NCI-H748 (cell line): ENCODE measurements around the gene ZNF189.

ENCODE experiments used
- DNase-seq: peaks from one replicate; lab custom pipeline; 2025; ENCODE audit not compliant: unreplicated experiment; lab: John Stamatoyannopoulos, UW

The ZNF189 gene

DNA sequence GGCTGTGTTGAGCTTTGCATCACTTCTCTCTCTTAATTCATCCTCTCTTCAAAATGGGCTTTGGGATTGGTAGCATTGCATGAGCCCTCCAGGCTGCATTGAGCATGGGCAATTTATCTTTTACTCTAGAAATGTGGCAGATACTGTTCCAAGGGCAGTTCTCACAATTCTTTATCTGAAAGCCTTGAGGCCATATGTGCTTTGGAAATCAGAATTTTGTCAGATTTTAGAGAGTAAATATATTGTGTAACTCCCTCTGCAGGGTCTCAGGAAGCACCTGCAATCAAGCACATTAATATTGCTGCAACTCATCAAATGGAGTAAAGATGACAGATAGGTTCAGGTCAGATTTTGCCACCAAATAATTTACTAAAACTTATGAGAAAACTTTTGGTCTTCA lies 19.3 kb downstream of the ZNF189 start:
- DNase-seq = no peak

GRCh38 chr9:101418518-101419430 lies 20.1 kb downstream of the ZNF189 start:
- no peak for DNase-seq

DNA sequence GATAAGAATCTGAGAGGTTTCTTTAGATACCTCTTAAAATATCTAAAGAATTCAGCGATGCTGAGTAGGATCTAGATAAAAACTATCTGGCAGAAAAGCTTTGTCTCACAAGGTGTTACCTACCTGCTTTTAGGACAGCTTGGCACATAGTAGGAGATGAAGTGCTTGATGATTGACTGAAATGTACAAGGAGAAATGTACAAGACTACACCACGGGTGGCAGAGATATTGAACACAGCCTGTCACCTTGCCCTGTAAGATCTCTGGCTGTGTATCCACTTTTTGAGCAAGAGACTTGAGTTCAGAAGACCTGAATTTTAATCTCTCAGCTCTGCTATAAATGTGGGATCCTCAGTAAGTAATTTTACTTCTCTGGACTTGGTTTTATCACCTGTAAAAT lies 21.2 kb downstream of the ZNF189 start:
- DNase-seq = no peak

- no peak for DNase-seq
These were observed 23.0 kb downstream of the ZNF189 start for GRCh38 chr9:101421653-101422065.

DNA sequence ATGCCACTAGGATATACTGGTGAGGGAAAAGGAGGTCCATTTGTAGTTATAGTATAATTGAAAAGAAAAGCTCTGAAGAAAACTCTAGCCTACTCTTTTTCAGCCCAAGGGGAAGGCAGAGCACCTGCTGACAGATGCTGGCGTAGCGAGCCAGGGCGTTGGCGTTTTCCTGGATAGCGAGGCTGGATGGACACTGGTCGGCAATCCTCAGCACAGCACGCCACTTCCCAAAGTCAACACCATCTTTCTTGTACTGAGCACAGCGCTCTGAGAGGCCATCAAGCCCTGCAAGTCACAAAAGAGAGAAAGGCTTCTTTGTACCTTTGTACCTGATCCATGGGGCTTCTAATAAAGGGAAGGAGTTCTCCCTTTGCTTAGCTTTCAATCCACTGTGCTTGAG lies 28.7 kb downstream of the ZNF189 start:
- peak; percentile 20 for DNase-seq

DNA sequence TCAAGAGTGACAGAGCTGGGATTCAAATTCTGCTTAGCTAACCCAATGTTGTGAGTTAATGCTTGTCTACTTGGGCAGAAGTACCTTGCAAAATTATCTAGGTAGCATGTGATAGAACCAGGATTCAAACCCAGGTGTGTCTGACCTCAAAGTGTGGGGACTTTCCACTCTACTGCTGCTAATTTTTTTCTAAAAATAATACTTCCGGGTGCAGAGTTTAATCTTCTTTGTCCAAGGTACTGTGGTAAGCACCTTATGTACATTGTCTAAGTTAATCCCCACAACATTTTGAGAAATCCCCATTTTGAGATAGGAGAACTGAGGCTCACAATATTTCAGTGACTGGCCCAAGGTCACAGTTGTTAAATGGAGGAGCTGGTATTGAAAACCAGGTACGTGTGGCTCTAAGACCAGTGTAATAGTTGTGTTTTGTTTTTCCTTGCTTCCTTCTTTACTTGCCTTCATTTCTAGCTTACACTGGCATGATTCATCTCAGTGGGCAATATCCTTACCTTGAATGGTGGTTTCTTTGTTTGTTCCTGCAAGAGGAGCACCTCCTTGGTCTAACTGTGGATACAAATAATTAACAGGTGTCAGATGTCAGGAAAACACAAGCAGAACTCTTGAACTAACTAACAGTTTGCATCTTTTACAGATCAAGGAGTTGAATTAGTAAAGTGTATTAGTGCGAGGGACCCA lies 29.5 kb downstream of the ZNF189 start:
- DNase-seq = no peak

DNA sequence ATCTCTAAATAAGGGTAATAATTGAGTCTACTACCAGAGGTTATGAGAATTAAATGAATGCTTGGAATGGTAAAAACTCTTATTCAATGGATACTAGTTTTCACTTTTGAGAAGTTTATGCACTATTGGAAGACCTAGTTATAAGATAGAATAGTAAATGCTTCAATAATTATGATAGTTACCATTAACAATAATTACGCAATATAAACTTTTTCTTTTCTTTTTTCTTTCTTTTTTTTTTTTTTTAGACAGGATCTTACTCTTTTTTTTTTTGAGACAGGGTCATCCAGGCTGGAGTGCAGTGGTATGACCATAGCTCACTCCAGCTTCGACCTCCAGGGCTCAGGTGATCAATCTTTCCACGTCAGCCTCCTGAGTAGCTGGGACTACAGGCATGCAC lies 30.3 kb downstream of the ZNF189 start:
- no peak for DNase-seq

DNA sequence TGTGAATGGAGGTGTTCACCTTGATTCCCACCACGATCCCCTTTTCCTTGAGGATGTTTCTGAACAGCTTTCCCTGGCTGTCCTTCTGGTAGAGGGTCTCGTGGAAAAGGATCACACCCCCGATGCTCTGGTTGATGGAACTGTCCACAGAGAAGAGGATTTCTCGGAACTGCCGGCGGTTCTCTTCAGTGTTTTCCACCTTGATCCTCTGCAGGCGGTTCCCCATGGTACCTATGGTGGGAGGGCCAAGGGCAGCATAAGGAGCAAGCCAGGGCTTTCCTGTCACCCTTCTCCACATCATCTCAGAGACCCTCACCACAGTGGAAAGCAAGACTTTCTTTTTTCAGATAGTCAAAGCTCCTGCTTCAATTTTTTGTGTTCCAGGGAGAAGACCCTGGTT lies 31.1 kb downstream of the ZNF189 start:
- DNase-seq = no peak

- DNase-seq = no peak
These were observed 33.5 kb downstream of the ZNF189 start for GRCh38 chr9:101432171-101432570.

GRCh38 chr9:101432740-101433139 lies 34.1 kb downstream of the ZNF189 start:
- no peak for DNase-seq

DNA sequence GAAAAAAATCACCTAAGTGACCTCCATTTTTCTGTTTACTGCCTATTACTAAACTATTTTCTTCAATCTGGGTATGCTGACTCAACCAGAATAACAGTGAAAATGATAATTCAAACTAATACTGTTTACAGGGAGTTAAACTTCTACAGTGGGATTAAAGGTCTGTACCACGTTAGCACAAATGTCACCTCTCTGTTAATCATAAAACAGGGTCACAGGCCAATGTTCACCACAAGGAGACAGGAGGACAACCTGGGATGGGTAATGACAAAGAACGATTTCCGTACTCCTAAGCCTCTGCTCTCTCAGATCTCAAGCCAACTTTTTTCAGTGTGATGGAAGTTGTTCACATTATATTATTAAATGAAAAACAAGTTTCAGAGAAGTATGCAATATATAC lies 34.6 kb downstream of the ZNF189 start:
- no peak for DNase-seq

DNA sequence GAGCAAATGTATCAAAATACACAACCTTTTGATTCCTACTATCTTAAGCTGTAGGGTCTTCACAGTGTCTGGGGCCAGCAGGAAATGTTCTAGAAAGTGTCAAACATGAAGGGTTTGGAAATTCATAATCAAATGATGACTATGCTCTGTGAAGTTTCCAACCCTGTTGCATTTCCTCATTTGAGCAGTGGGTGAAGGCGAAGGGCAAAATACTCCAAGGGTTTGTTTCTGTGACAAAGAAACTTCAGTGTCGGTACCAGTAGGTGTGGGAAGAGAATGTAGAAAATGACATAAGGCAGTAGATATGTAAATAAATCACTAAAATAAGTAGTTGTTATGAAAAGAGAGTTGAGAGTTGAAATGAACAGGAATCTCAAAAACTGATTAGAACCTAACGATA lies 36.3 kb downstream of the ZNF189 start:
- no peak for DNase-seq

DNA sequence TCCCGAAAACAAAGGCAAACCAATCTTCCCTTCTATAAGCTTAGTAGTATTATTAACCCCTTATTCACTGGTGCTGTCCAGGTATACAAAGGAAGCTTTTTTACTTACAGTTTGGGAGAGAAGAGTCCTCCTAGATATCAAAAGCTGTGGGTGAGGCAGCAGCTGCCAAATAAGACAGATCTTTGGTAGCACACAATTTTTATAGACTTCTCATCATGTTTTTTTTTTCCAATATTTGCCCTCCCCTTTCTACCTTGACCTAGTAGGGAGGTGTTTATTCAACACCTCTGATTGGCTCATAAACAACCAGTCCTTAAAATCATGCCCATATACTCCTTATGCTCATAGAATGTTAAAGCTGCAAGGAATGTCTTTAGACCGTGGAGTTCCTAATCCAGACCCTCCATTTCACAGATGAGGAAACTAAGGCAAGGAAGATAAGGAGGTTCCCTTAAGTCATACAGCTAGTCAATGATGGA lies 37.0 kb downstream of the ZNF189 start, which contains the start of gene ALDOB:
ALDOB (minus strand) TSS at position 174 of the 479 bp plus-strand sequence. CDS start 4,887 bp downstream, outside the sequence.
- DNase-seq = no peak

DNA sequence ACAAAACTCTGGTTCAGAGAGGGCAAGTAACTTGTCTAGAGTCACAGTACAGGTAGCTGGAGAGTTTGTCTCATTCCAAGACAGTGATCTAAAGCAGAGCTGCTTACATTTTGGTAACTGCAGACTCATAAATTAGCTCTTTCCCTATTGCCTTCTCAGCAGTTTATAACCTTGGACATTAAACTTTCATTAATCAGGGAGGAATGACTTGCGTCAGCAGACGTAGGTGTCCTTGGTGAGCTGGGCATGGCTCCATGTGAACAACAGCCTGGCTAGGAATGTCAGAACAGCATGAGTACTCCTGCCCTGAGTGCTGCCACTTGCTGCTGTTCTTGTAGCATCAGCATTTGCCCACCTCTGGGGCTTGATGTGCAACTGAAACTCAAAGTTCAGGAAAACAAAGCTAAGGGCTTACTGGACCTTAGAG lies 39.2 kb downstream of the ZNF189 start:
- DNase-seq = no peak

GRCh38 chr9:101438523-101438922 lies 39.9 kb downstream of the ZNF189 start:
- no peak for DNase-seq

- no peak for DNase-seq
These were observed 42.1 kb downstream of the ZNF189 start for GRCh38 chr9:101440714-101441230.

DNA sequence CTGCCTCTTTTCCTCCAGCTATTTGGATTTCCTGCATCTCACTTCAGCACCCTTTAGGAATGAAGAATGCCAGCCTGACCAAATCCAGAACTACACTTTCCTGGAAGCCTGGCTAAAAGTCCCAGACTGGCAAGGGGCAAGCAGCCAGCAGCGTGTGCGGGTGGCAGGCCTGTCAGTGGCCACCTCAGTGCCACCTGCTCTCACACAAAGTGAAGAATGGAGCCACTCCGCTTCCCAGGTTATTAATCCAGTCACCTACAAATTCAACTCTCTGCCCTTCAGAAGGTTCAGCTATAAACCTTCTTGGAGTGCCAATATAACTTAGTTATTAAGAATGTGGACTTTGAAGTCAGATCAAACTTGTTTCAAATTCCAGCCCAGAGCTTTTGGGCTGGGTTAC lies 43.7 kb downstream of the ZNF189 start:
- DNase-seq = no peak

DNA sequence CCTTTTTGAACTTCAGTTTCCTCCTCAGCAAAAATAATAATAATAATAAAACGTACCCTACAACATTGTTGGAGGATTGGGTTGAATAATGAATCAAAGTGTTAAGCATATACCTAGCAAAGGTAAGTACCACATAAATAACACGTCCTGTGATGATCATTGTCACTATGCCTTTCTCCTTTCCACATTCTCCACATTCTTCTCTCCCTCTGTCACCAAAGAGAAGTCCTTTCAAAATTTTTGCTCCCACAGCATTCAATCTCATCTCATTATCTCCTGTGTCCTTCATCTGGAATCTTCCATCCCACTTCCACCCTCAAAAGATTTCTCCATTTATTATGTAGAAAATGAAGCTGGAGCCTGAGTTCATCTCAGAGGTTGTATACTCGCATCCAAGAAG lies 44.1 kb downstream of the ZNF189 start:
- no peak for DNase-seq

GRCh38 chr9:101443364-101443771 lies 44.7 kb downstream of the ZNF189 start:
- peak; percentile 24 for DNase-seq

GRCh38 chr9:101445353-101446029 lies 46.8 kb downstream of the ZNF189 start:
- no peak for DNase-seq

- no peak for DNase-seq
These were observed 48.1 kb downstream of the ZNF189 start for GRCh38 chr9:101446732-101447131.
